Lung (tissue), 12 donors: ENCODE results near the gene ZG16B. TPM values are rescaled to one million over a fixed set of nuclear protein-coding genes. Genes with fewer than 3 reads are reported as not detected.
A peak's percentile ranks its signal among the peaks of the same experiment; 100 is the strongest.

ENCODE experiments used
- ATAC-seq: fragments of 200-7000 bp; cut with Tn5 transposase; one replicate; pipeline ENCODE4 v1.9.1; 2020; ENCODE audit warnings: moderate number of reproducible peaks; ENCODE audit not compliant: insufficient read depth, low FRiP score
- DNase-seq, 3 donors: peaks; one replicate each; pipeline ENCODE4 v3.0.0-alpha.2; 2013 to 2017
- H3K27ac ChIP-seq, 2 donors: one replicate each; pipeline ENCODE4 v1.5.1; 2013; ENCODE audit warnings: mild to moderate bottlenecking in 2 of 2, moderate library complexity in 2 of 2, control low read depth in 1 of 2, inconsistent platforms in 1 of 2, low read depth in 1 of 2, low read length in 1 of 2
- H3K27me3 ChIP-seq, 3 donors: one replicate each; pipeline ENCODE4 v1.5.1; 2013; ENCODE audit warnings: low read length in 2 of 3; ENCODE audit not compliant: control insufficient read depth in 3 of 3, insufficient read depth in 3 of 3
- H3K36me3 ChIP-seq, 4 donors: one replicate each; pipeline ENCODE4 v1.5.1; 2013; ENCODE audit warnings: low read length in 4 of 4, mild to moderate bottlenecking in 1 of 4, moderate library complexity in 1 of 4; ENCODE audit not compliant: control insufficient read depth in 4 of 4, insufficient read depth in 4 of 4
- H3K4me1 ChIP-seq, 5 donors: one replicate each; pipeline ENCODE4 v1.5.1; 2013; ENCODE audit warnings: low read length in 5 of 5, mild to moderate bottlenecking in 2 of 5, moderate library complexity in 1 of 5; ENCODE audit not compliant: control insufficient read depth in 5 of 5, insufficient read depth in 5 of 5
- H3K4me3 ChIP-seq: one replicate; pipeline ENCODE4 v1.5.1; 2013; ENCODE audit warnings: mild to moderate bottlenecking, control low read depth, moderate library complexity
- H3K9ac ChIP-seq, 2 donors: one replicate each; pipeline ENCODE4 v1.5.1; 2013; ENCODE audit warnings: low read length in 2 of 2, control low read depth in 1 of 2; ENCODE audit not compliant: insufficient read depth in 1 of 2
- H3K9me3 ChIP-seq, 4 donors: one replicate each; pipeline ENCODE4 v1.5.1; 2013; ENCODE audit warnings: low read length in 3 of 4, mild to moderate bottlenecking in 1 of 4, moderate library complexity in 1 of 4; ENCODE audit not compliant: control insufficient read depth in 4 of 4, insufficient read depth in 3 of 4
- CTCF ChIP-seq: IDR thresholded peaks from 2 replicates; pipeline ENCODE4 v1.5.1; 2012; ENCODE audit warnings: mild to moderate bottlenecking; ENCODE audit errors: control extremely low read depth, extremely low read depth
- WGBS, 2 donors: extraction: QIAGEN DNeasy Blood & Tissue Kit; methylation state at CpG; one replicate each; pipeline ENCODE4 v1.1.7; 2013; 5-methylcytosine and 5-hydroxymethylcytosine counted together
- polyA plus RNA-seq, 2 donors: library from polyadenylated mRNA; stranded (reverse); fragments of 200-250 nt; gene quantifications; one replicate each; pipeline ENCODE4 v1.2.1, GENCODE V29; 2013
- total RNA-seq, 2 donors: library from RNA; depleted of rRNA in 1 of 2; stranded (reverse); fragments of >200 nt in 1 of 2; gene quantifications; one replicate each; pipeline ENCODE4 v1.2.1, GENCODE V29; 2014 to 2021
- donor health status: control.
- donor health status: control.
- donor health status: Bipolar disorder and iron deficiency.
- donor health status: healthy.
- donor health status: DM: yes; HTN: yes; CAD: no.

Gene ZG16B
- total and polyA plus RNA-seq, 4 donors = 2.1 to 6.1 (median 4.3) TPM

GRCh38 chr16:2840914-2841313 lies 10.8 kb downstream of the ZG16B start:
- 60 to 75% methylated on average over 12 of the region's 12 CpGs for WGBS, 2 donors
- Histone ChIP-seq H3K9ac (no peak overlapping the region), H3K4me1 (peaks cover 0 to 17% (median 0%) of the 10 kb centered on the region in 5 donors), H3K36me3 (no peaks in the 10 kb centered on the region), H3K9me3 (no peaks in the 10 kb centered on the region), H3K27me3 (peaks cover 0 to 4% (median 3%) of the 10 kb centered on the region in 3 donors), H3K27ac (no peak overlapping the region), H3K4me3 (no peak overlapping the region)
- no peak for TF ChIP-seq CTCF
- ATAC-seq (no peak), DNase-seq (no peak)

GRCh38 chr16:2841606-2842339 lies 11.7 kb downstream of the ZG16B start:
- Histone ChIP-seq H3K27me3 (peaks cover 0 to 4% (median 3%) of the 10 kb centered on the region in 3 donors), H3K4me1 (peaks cover 0 to 17% (median 0%) of the 10 kb centered on the region in 5 donors), H3K4me3 (no peak overlapping the region), H3K9ac (no peak overlapping the region), H3K9me3 (no peaks in the 10 kb centered on the region), H3K36me3 (no peaks in the 10 kb centered on the region), H3K27ac (peak overlapping the region in 1 of 2 donors; percentile 75)
- WGBS, 2 donors = 65 to 79% methylated on average over 18 of the region's 18 CpGs
- no peak for ATAC-seq
- DNase-seq = no peak
- TF ChIP-seq CTCF = no peak

- peaks cover 0 to 17% (median 0%) of the 10 kb centered on the region in 5 donors for H3K4me1 ChIP-seq
- H3K4me3 ChIP-seq = no peak overlapping the region
- 23 to 35% methylated on average over 40 of the region's 40 CpGs for WGBS, 2 donors
- no peak overlapping the region for H3K9ac ChIP-seq
- no peaks in the 10 kb centered on the region for H3K36me3 ChIP-seq
- peak; percentile 14 for ATAC-seq
- H3K27me3 ChIP-seq = peaks cover 0 to 4% (median 3%) of the 10 kb centered on the region in 3 donors
- H3K27ac ChIP-seq = peak overlapping the region in 1 of 2 donors; percentile 75
- TF ChIP-seq CTCF = peak; percentile 3
- DNase-seq = peak; percentile 21 to 58 (median 37)
- H3K9me3 ChIP-seq = no peaks in the 10 kb centered on the region
Measured at GRCh38 chr16:2842340-2843000, 12.4 kb downstream of the ZG16B start.
